Measurements from ENCODE around the gene HSD17B14. TPM values are rescaled to one million over a fixed set of nuclear protein-coding genes. Genes with fewer than 3 reads are reported as not detected.

HSD17B14 gene
- total and polyA plus RNA-seq, 2 experiments from 2014 or later: 31.7 to 43.1 TPM

DNA sequence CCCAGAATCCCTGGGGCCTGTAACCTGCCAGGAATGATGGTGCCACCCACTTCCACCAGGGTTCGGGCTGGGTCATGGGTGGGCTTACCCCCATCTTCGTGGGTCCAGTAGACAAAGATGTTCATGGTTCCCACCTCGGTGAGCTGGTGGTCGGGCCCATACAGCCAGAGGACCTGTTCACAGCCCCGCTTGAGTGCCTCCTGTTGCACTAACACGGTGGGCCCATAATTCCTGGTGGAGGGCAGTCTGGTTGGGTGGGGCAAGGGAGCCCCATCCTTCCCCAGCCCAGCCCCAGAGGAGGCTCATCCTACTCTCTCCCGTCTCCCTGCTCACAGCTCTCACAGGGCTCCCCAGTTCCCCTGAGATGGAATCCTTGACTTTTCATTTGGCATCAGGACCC lies 39.2 kb downstream of the HSD17B14 start:
- H3K27me3 ChIP-seq: no peaks in the 10 kb centered on the region
- no peaks in the 10 kb centered on the region for H3K4me1 ChIP-seq (ENCODE audit: low read depth)
- no peak overlapping the region for H3K4me3 ChIP-seq
- TF ChIP-seq, protein P1, sequence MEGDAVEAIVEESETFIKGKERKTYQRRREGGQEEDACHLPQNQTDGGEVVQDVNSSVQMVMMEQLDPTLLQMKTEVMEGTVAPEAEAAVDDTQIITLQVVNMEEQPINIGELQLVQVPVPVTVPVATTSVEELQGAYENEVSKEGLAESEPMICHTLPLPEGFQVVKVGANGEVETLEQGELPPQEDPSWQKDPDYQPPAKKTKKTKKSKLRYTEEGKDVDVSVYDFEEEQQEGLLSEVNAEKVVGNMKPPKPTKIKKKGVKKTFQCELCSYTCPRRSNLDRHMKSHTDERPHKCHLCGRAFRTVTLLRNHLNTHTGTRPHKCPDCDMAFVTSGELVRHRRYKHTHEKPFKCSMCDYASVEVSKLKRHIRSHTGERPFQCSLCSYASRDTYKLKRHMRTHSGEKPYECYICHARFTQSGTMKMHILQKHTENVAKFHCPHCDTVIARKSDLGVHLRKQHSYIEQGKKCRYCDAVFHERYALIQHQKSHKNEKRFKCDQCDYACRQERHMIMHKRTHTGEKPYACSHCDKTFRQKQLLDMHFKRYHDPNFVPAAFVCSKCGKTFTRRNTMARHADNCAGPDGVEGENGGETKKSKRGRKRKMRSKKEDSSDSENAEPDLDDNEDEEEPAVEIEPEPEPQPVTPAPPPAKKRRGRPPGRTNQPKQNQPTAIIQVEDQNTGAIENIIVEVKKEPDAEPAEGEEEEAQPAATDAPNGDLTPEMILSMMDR (IDR thresholded peaks at IDR 0.05; ENCODE audit: low read depth, low read length): no peak
- no peaks in the 10 kb centered on the region for H3K36me3 ChIP-seq
- H3K27ac ChIP-seq: no peak overlapping the region
- no peak for DNase-seq (ENCODE audit: low read depth in 1 of 2, low spot score in 1 of 2)
- H3K9me3 ChIP-seq (ENCODE audit: low read depth): no peaks in the 10 kb centered on the region

DNA sequence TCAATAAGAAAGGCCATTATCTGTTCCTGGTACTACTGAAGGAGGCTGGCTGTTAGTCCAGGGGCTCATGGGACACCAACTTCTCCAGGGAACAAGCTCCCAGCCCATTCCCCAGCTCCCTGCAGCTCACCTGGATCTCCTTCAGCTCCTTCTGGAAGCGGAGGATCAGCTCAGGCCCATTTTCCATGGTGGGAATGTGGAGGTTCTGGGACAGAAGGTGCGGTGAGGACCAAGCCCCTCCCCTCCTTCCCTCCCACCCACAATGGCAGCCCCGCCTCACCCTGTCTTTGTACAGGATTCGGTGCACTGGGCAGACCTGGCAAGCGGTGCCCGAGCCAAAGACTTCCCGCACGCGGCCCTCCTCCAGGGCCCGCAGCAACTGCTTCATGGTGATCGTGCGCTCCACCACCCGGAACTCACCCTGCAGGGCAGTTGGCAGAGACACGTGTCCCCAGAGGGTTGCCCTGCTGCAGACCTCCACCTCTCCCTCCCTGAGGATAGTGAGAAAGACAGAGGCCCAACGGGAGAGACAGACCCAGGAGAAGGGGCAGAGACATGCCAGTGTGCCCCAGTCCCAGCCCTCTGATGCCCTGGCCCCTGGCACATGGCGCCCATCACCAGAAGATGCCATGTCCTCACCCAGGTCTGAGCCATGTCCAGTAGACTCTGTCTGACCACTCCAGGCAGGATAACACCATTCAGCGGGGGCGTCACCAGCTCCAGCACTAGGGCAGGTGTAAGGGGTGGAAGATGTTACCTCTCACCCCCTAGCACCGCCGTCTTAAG lies 39.8 kb downstream of the HSD17B14 start:
- H3K27me3 ChIP-seq: no peaks in the 10 kb centered on the region
- H3K4me3 ChIP-seq: no peak overlapping the region
- TF ChIP-seq, protein P1 (IDR thresholded peaks at IDR 0.05; ENCODE audit: low read depth, low read length): no peak
- no peaks in the 10 kb centered on the region for H3K36me3 ChIP-seq
- peak overlapping the region; percentile 66 for H3K27ac ChIP-seq
- H3K4me1 ChIP-seq (ENCODE audit: low read depth): no peaks in the 10 kb centered on the region
- DNase-seq (ENCODE audit: low read depth in 1 of 2, low spot score in 1 of 2): no peak
- H3K9me3 ChIP-seq (ENCODE audit: low read depth): no peaks in the 10 kb centered on the region

DNA sequence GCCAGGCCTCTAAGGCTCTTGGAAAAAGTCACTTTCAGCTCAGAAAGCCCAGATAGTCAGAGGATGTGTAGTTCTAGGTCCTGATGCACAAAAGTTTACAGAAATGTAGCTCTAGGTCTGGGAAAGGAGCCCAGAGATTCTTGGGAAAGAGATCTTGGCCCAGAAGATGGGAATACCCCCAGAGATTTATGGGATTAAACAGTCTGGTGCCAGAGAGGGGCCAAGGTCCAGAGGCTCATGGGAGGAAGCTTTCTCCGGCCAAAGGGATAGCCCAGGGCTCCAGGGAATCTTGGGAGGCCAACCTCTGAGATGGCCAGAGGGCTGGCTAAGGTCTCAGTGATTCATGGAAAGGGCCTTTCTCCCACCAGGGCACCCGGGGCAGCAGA lies 40.6 kb downstream of the HSD17B14 start:
- no peaks in the 10 kb centered on the region for H3K4me1 ChIP-seq (ENCODE audit: low read depth)
- TF ChIP-seq, protein P1 (IDR thresholded peaks at IDR 0.05; ENCODE audit: low read depth, low read length): no peak
- no peak for DNase-seq (ENCODE audit: low read depth in 1 of 2, low spot score in 1 of 2)
- H3K27ac ChIP-seq: peak overlapping the region; percentile 66
- no peak overlapping the region for H3K4me3 ChIP-seq
- no peaks in the 10 kb centered on the region for H3K36me3 ChIP-seq
- H3K9me3 ChIP-seq (ENCODE audit: low read depth): no peaks in the 10 kb centered on the region
- H3K27me3 ChIP-seq: no peaks in the 10 kb centered on the region

DNA sequence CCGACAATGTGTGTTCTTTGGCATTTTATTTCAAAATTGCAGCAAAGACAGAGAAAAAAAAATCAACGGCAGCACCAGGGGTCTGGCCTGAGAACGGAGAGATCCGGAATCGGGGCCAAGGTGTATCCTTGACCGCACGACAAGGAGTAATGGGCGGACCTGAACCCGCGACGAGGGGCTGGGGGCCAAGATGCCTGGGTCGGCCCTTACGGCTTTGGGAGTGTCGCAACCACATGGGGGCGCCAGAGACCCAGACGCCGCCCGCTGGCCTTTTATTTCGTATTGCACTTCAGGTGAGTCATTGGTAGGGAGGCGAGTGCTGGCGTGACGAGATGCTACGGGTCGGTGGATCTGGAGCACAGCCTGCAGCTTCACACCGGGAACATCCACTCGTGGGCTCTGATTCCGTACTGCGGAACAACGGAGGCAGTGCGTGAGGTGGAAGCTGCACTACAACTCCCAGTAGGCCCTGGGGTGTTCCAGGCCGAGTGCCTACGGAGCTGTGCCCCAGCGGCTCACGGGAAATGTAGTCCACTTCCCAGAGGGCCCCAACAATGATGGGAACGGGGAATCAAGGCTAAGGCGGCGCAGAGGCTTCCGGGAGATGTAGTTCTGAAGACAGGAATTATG lies 41.1 kb downstream of the HSD17B14 start:
- TF ChIP-seq, protein P1 (IDR thresholded peaks at IDR 0.05; ENCODE audit: low read depth, low read length): peak; percentile 93
- H3K9me3 ChIP-seq (ENCODE audit: low read depth): no peaks in the 10 kb centered on the region
- peak overlapping the region; percentile 57 for H3K4me3 ChIP-seq
- no peaks in the 10 kb centered on the region for H3K27me3 ChIP-seq
- peak overlapping the region; percentile 48 for H3K27ac ChIP-seq
- DNase-seq (ENCODE audit: low read depth in 1 of 2, low spot score in 1 of 2): peak; percentile 94 to 97
- no peaks in the 10 kb centered on the region for H3K4me1 ChIP-seq (ENCODE audit: low read depth)
- no peaks in the 10 kb centered on the region for H3K36me3 ChIP-seq

DNA sequence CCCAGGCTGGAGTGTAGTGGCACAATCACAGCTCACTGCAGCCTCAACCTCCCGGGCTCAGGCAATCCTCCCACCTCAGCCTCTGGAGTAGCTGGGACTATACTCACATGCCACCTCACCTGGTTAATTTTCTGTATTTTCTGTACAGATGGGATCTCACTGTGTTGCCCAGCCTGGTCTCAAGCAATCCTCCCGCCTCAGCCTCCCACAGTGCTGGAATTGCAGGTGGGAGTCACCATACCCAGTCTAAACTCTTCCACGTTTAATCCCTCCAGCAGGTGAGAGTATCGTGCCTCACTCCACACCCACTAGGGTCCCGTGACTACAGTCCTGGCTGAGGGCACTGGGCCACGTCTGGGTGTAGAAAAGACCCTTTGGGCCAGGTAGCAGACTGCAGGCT lies 42.0 kb downstream of the HSD17B14 start:
- H3K27ac ChIP-seq: no peak overlapping the region
- DNase-seq (ENCODE audit: low read depth in 1 of 2, low spot score in 1 of 2): no peak
- H3K4me3 ChIP-seq: no peak overlapping the region
- no peaks in the 10 kb centered on the region for H3K4me1 ChIP-seq (ENCODE audit: low read depth)
- no peaks in the 10 kb centered on the region for H3K27me3 ChIP-seq
- TF ChIP-seq, protein P1 (IDR thresholded peaks at IDR 0.05; ENCODE audit: low read depth, low read length): no peak
- H3K36me3 ChIP-seq: no peaks in the 10 kb centered on the region
- no peaks in the 10 kb centered on the region for H3K9me3 ChIP-seq (ENCODE audit: low read depth)
